Urothelium cell line (cell line): ENCODE results near the gene PALM2AKAP2.

ENCODE experiments used
- DNase-seq: peaks from one replicate; pipeline ENCODE4 v3.0.0; 2011; ENCODE audit warnings: low spot score, mixed read lengths
- FAIRE-seq: peaks from 2 replicates; lab custom pipeline; 2011; peaks lifted over from hg19 to GRCh38; lab: Jason Lieb, UNC

Gene PALM2AKAP2

GRCh38 chr9:109779711-109780452 lies at the start of gene PALM2AKAP2:
Gene PALM2AKAP2, plus strand, starts transcription at chr9:109780198. Its CDS starts 291 bp downstream, at chr9:109780489.
- DNase-seq = peak; percentile 78
- peak; percentile 85 for FAIRE-seq

GRCh38 chr9:109730228-109730627 lies 49.8 kb upstream of the PALM2AKAP2 start:
- no peak for FAIRE-seq
- DNase-seq = no peak

GRCh38 chr9:109733690-109734089 lies 46.3 kb upstream of the PALM2AKAP2 start:
- FAIRE-seq (no peak), DNase-seq (no peak)

- FAIRE-seq (no peak), DNase-seq (no peak)
These were observed 45.2 kb upstream of the PALM2AKAP2 start for GRCh38 chr9:109734814-109735213.

- FAIRE-seq (no peak), DNase-seq (no peak)
These were observed 44.2 kb upstream of the PALM2AKAP2 start for GRCh38 chr9:109735801-109736200.

GRCh38 chr9:109737295-109737694 lies 42.7 kb upstream of the PALM2AKAP2 start:
- FAIRE-seq (peak; percentile 23), DNase-seq (no peak)

GRCh38 chr9:109739760-109740159 lies 40.2 kb upstream of the PALM2AKAP2 start:
- no peak for FAIRE-seq
- no peak for DNase-seq

- no peak for FAIRE-seq
- DNase-seq = no peak
These were observed 37.1 kb upstream of the PALM2AKAP2 start for GRCh38 chr9:109742776-109743348.

- no peak for FAIRE-seq
- no peak for DNase-seq
These were observed 36.3 kb upstream of the PALM2AKAP2 start for GRCh38 chr9:109743696-109744095.

GRCh38 chr9:109745335-109746283 lies 34.4 kb upstream of the PALM2AKAP2 start:
- DNase-seq (no peak), FAIRE-seq (no peak)

GRCh38 chr9:109751253-109751652 lies 28.7 kb upstream of the PALM2AKAP2 start:
- FAIRE-seq = no peak
- DNase-seq = no peak

GRCh38 chr9:109753308-109753707 lies 26.7 kb upstream of the PALM2AKAP2 start:
- no peak for DNase-seq
- no peak for FAIRE-seq

GRCh38 chr9:109755040-109755439 lies 25.0 kb upstream of the PALM2AKAP2 start:
- FAIRE-seq (no peak), DNase-seq (no peak)

GRCh38 chr9:109759589-109759988 lies 20.4 kb upstream of the PALM2AKAP2 start:
- FAIRE-seq (no peak), DNase-seq (no peak)

- DNase-seq (no peak), FAIRE-seq (no peak)
These were observed 14.7 kb upstream of the PALM2AKAP2 start for GRCh38 chr9:109765278-109765677.

GRCh38 chr9:109765830-109766229 lies 14.2 kb upstream of the PALM2AKAP2 start:
- DNase-seq (no peak), FAIRE-seq (no peak)

GRCh38 chr9:109766351-109766750 lies 13.6 kb upstream of the PALM2AKAP2 start:
- FAIRE-seq = no peak
- DNase-seq = no peak

GRCh38 chr9:109767404-109767803 lies 12.6 kb upstream of the PALM2AKAP2 start:
- FAIRE-seq = no peak

GRCh38 chr9:109767814-109768213 lies 12.2 kb upstream of the PALM2AKAP2 start:
- no peak for FAIRE-seq
- DNase-seq = no peak

More at GRCh38 chr9:109767404-109767803, 12.6 kb upstream of the PALM2AKAP2 start:
- no peak for DNase-seq

GRCh38 chr9:109769250-109769649 lies 10.7 kb upstream of the PALM2AKAP2 start:
- no peak for DNase-seq
- FAIRE-seq = no peak

GRCh38 chr9:109770101-109770500 lies 9.9 kb upstream of the PALM2AKAP2 start:
- DNase-seq = no peak
- FAIRE-seq = no peak
